Tracheal epithelial cell (primary cell): ENCODE measurements around the gene MYOM1. TPM values are rescaled to one million over a fixed set of nuclear protein-coding genes. Genes with fewer than 3 reads are reported as not detected.

Source experiments
- total RNA-seq: library from RNA; depleted of rRNA; stranded (reverse); fragments of >200 nt; gene quantifications from 2 replicates; pipeline ENCODE4 v1.2.1, GENCODE V29; 2014

The MYOM1 gene
- total RNA-seq, result 0.43 and 0.96 TPM in 2 replicates

DNA sequence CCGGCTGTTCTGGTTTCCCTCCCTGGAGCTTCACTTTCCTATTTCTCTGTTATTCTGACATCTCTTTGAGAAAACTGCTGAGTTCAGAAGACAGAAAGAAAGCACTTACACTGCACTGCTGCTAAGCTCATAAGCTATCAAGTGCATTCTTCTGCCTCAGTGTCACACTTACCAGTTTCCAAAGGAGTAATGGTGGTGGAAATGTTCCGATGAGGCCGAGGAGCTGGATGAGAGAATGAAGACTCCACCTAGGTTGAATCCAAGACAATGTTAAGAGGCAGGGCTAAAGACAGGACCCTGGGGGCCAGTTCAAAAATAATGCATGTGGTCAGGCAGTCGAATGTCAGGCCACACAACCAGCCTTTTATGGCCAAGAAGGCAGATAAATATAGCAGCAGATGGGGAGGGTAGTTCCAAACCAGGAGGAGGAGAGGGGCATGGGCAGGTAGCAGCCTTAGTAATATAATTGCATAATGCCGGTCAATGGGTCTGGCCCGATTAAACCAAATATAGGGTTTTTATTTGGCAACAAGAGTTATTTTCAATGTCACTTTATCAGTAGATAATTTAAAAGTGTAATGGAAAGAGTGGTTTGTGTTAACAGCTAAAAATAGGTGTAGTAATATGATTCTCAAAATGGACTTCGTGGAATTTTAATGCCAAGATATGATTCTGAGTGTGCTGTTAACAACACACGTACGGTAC, at the start of gene MYOM1:
MYOM1 (minus strand) TSS at position 338 of the 705 bp plus-strand sequence. CDS start 4,745 bp downstream, outside the sequence.

DNA sequence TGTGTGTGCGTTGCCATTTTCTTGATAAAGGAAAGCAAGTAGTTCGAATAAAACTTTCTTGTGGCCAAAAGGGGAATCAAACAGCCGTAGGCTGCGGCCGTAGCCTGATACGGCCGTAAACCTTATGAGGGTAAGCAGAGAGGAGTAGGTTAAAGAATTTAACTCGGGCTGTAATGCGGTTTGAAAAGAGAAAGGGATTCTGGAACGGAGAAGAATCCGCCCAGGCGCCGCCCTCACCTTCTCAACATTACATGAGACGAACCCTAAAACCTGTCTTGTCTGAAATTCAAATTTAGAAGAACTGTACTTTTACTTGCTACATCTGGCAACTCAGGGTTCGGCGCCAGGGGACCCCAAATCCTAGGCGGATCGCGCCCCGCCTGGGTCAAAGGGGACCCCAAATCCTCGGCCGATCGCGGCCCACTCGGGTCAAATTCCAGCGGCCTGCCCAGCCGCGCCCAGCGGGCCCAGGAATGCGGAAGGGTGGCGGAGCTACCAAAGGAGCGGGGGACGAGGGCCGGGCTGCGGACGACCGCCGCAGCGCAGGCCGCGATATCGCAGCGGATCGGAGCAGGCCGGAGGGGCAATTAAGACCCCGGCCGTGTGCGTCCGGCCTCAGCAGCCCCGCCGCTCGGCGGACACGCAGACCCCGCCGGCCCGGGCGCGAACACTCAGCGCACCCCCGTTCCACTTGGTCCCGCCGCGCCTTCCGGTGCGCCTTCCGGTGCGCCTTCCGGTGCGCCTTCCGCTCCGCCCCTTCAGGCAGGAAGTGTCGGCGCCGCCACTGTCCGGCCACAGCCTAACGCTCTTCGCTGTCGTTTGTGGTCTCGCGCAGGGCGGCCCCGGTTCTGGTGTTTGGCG, 41.8 kb upstream of the MYOM1 start, which contains the start of gene MYL12B:
MYL12B (plus strand) TSS at position 761 of the 861 bp plus-strand sequence. CDS start 10,766 bp downstream, outside the sequence.

DNA sequence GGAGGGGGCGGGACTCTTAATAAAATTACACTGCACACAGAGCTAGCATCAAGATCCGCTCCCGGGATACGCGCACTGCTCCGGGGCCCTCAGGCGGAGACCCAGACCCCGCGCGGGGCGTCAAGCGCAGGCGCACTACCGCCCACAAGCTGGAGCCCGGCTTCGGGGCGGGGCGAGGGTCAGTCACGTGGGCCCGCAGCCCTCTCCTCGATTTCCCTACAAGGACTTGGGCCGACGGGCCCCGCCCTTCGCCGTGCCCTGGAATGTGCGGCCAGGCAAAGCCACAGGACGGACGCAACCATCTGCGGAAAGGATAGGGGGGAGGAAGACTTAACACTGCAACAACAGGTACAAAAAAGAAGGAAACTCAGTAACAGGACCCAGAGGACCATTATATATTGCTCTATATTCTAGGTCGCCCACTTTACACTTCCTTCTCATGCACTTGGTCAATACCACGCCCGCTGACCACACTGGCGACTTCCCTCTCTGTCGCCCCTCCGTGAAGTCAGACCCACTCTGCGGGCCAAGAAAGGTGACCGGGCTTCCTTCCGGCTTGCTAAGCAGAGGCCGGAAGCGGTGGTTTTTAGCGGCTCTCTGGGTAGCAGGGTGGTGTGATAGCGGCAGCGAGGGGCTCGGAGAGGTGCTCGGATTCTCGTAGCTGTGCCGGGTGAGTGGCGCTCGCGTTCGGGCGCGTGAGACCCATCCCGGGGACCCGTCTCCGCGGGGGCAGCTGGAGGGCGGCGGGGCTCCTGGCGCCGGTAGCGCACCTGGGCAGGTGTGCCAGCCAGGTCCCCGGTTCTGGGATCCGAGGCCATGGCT, 27.7 kb upstream of the MYOM1 start, which contains the start of gene MYL12A:
MYL12A (plus strand) TSS at position 562 of the 822 bp plus-strand sequence. CDS start 5,447 bp downstream, outside the sequence.

Other genes with a start within 250 kb of the MYOM1 start
- gene LPIN2, start 206.8 kb downstream of the MYOM1 start, total RNA-seq, result 5.1 and 11.3 TPM in 2 replicates
- gene MYL12A, start 27.8 kb upstream of the MYOM1 start, total RNA-seq, result 462 and 784 TPM in 2 replicates
- 542 and 641 TPM in 2 replicates for gene MYL12B, start 42.2 kb upstream of the MYOM1 start, total RNA-seq
- gene TGIF1, start 230.2 kb upstream of the MYOM1 start, total RNA-seq, result 239 and 269 TPM in 2 replicates